GM23338 (cell line): ENCODE data around the gene WIPF3. TPM values are rescaled to one million over a fixed set of nuclear protein-coding genes. Genes with fewer than 3 reads are reported as not detected.
A peak's percentile ranks its signal among the peaks of the same experiment; 100 is the strongest.

Experiments
- ATAC-seq: fragments of 200-7000 bp; cut with Tn5 transposase; 3 replicates; pipeline ENCODE4 v1.9.1; 2020
- DNase-seq: peaks from one replicate; pipeline ENCODE4 v3.0.0-alpha.2; 2015; ENCODE audit warnings: low spot score
- H2AFZ ChIP-seq: fragments of 200-600 bp; sonication (generic); 2 replicates; pipeline ENCODE4 v1.8.0; 2016; ENCODE audit warnings: antibody characterized with exemption, mild to moderate bottlenecking, moderate library complexity
- H3F3A ChIP-seq: fragments of 200-600 bp; sonication (generic); replicated peaks from 2 replicates; pipeline ENCODE4 v1.8.0; 2017; ENCODE audit warnings: antibody characterized with exemption, mixed run types, low read depth
- H3K27ac ChIP-seq: fragments of 200-600 bp; sonication (generic); 2 replicates; pipeline ENCODE4 v1.6.1; 2016; ENCODE audit warnings: low read depth
- H3K27me3 ChIP-seq: fragments of 200-600 bp; sonication (generic); 2 replicates; pipeline ENCODE4 v1.8.0; 2016; ENCODE audit warnings: mild to moderate bottlenecking, mixed run types, moderate library complexity; ENCODE audit not compliant: insufficient read depth
- H3K36me3 ChIP-seq: fragments of 200-600 bp; sonication (generic); 2 replicates; pipeline ENCODE4 v1.8.0; 2016; ENCODE audit warnings: mild to moderate bottlenecking; ENCODE audit not compliant: insufficient read depth
- H3K4me1 ChIP-seq: fragments of 200-600 bp; sonication (generic); 2 replicates; pipeline ENCODE4 v1.8.0; 2016; ENCODE audit warnings: mild to moderate bottlenecking, moderate library complexity; ENCODE audit not compliant: insufficient read depth
- H3K4me2 ChIP-seq: fragments of 200-600 bp; sonication (generic); 2 replicates; pipeline ENCODE4 v1.7.1; 2017; ENCODE audit warnings: mixed run types
- H3K4me3 ChIP-seq: fragments of 200-600 bp; sonication (generic); 2 replicates; pipeline ENCODE4 v1.6.1; 2016; ENCODE audit warnings: mixed run types
- H3K79me2 ChIP-seq: fragments of 200-600 bp; sonication (generic); replicated peaks from 2 replicates; pipeline ENCODE4 v1.8.0; 2017; ENCODE audit warnings: mild to moderate bottlenecking; ENCODE audit not compliant: insufficient read depth
- H3K9me2 ChIP-seq: fragments of 200-600 bp; sonication (generic); 2 replicates; pipeline ENCODE4 v1.8.0; 2017; ENCODE audit not compliant: insufficient read depth
- H4K20me1 ChIP-seq: fragments of 200-600 bp; sonication (generic); replicated peaks from 2 replicates; pipeline ENCODE4 v1.8.0; 2017; ENCODE audit warnings: mild to moderate bottlenecking; ENCODE audit not compliant: insufficient read depth
- H3K27ac Mint-ChIP-seq: 2 replicates; pipeline ENCODE4 v1.8.0; 2020; ENCODE audit warnings: inconsistent platforms, mild to moderate bottlenecking, moderate library complexity, mixed read lengths
- H3K27me3 Mint-ChIP-seq: 3 replicates; pipeline ENCODE4 v1.8.0; 2022; ENCODE audit warnings: low read depth, mild to moderate bottlenecking, moderate library complexity, mixed read lengths, inconsistent platforms; ENCODE audit not compliant: insufficient read depth, poor library complexity
- H3K36me3 Mint-ChIP-seq: 3 replicates; pipeline ENCODE4 v1.8.0; 2021; ENCODE audit warnings: low read depth, mild to moderate bottlenecking, inconsistent platforms, moderate library complexity, mixed read lengths
- H3K4me1 Mint-ChIP-seq: 3 replicates; pipeline ENCODE4 v1.8.0; 2020; ENCODE audit warnings: mild to moderate bottlenecking, inconsistent platforms, mixed read lengths
- H3K4me3 Mint-ChIP-seq: 3 replicates; pipeline ENCODE4 v1.8.0; 2021; ENCODE audit warnings: moderate library complexity, mild to moderate bottlenecking, inconsistent platforms, mixed read lengths
- H3K9me3 Mint-ChIP-seq: 3 replicates; pipeline ENCODE4 v1.8.0; 2020; ENCODE audit warnings: moderate library complexity, mild to moderate bottlenecking, inconsistent platforms, mixed read lengths
- CREB1 ChIP-seq: fragments of 250-450 bp; sonication (Bioruptor Pico); IDR thresholded peaks from 2 replicates; pipeline ENCODE4 v1.5.0; 2020; ENCODE audit warnings: low read depth, mild to moderate bottlenecking, moderate library complexity
- CTCF ChIP-seq, 2 experiments: fragments of 200-600 bp in 1 of 2; sonication (generic) in 1 of 2; conservative IDR thresholded peaks; 2 replicates each; pipeline versions ENCODE4 v1.5.1 to v1.6.1; 2016 to 2017; ENCODE audit warnings: antibody characterized with exemption in 2 of 2, low read depth in 2 of 2, mild to moderate bottlenecking in 2 of 2, moderate library complexity in 1 of 2
- ETS1 ChIP-seq: IDR thresholded peaks from 2 replicates; pipeline ENCODE4 v1.6.1; 2016; ENCODE audit warnings: antibody characterized with exemption
- EZH2 ChIP-seq: fragments of 200-600 bp; sonication (generic); IDR thresholded peaks from one replicate; pipeline ENCODE4 v1.8.0; 2017; ENCODE audit warnings: antibody characterized with exemption, mild to moderate bottlenecking, low read depth; ENCODE audit not compliant: unreplicated experiment
- EZH2phosphoT487 ChIP-seq: fragments of 200-600 bp; sonication (generic); IDR thresholded peaks from one replicate; pipeline ENCODE4 v1.8.1; 2018; ENCODE audit warnings: antibody characterized with exemption; ENCODE audit not compliant: unreplicated experiment
- JUNB ChIP-seq: IDR thresholded peaks from one replicate; pipeline ENCODE4 v1.6.1; 2016; ENCODE audit warnings: antibody characterized with exemption; ENCODE audit not compliant: unreplicated experiment
- NANOG ChIP-seq: IDR thresholded peaks from 2 replicates; pipeline ENCODE4 v1.6.1; 2016; ENCODE audit warnings: antibody characterized with exemption, borderline replicate concordance
- POLR2AphosphoS5 ChIP-seq: IDR thresholded peaks from 2 replicates; pipeline ENCODE4 v1.6.1; 2016; ENCODE audit warnings: antibody characterized with exemption, low read depth
- REST ChIP-seq: IDR thresholded peaks from one replicate; pipeline ENCODE4 v1.6.1; 2018; ENCODE audit warnings: antibody characterized with exemption; ENCODE audit not compliant: unreplicated experiment
- STAT1 ChIP-seq: IDR thresholded peaks from one replicate; pipeline ENCODE4 v1.6.1; 2016; ENCODE audit warnings: antibody characterized with exemption; ENCODE audit not compliant: unreplicated experiment
- ZNF114 ChIP-seq: fragments of 250-450 bp; sonication (Bioruptor Pico); IDR thresholded peaks from 2 replicates; pipeline ENCODE4 v1.5.0; 2020; ENCODE audit warnings: mild to moderate bottlenecking, moderate library complexity
- ZNF331 ChIP-seq: fragments of 250-450 bp; sonication (Bioruptor Pico); IDR thresholded peaks from 2 replicates; pipeline ENCODE4 v1.5.0; 2020; ENCODE audit warnings: low read depth, mild to moderate bottlenecking, moderate library complexity
- ZNF462 ChIP-seq: fragments of 250-450 bp; sonication (Bioruptor Pico); IDR thresholded peaks from 2 replicates; pipeline ENCODE4 v1.5.0; 2020; ENCODE audit warnings: mild to moderate bottlenecking, moderate library complexity
- polyA plus RNA-seq: library from polyadenylated mRNA; unstranded; fragments of >200 nt; fragmentation: Nextera tagmentation; extraction: Ambion mirVana; gene quantifications from 2 replicates; pipeline ENCODE4 v1.2.1, GENCODE V29; 2016
- total RNA-seq: library from RNA; depleted of rRNA; stranded (reverse); fragments of >200 nt; shearing (Covaris generic); gene quantifications from 2 replicates; pipeline ENCODE4 v1.2.3, GENCODE V29; 2014

Gene WIPF3
- total and polyA plus RNA-seq, 2 experiments from 2014 or later: 5.7 to 11.4 TPM

- Mint-ChIP-seq H3K27me3 (no peaks in the 10 kb centered on the region), H3K9me3 (no peaks in the 10 kb centered on the region), H3K4me1 (no peaks in the 10 kb centered on the region), H3K36me3 (no peaks in the 10 kb centered on the region; the same call in 2 of the 3 replicates), H3K27ac (no peak overlapping the region), H3K4me3 (no peak overlapping the region)
- ATAC-seq (peak; percentile 59), DNase-seq (no peak)
- Histone ChIP-seq H3K79me2 (no peaks in the 10 kb centered on the region), H3K4me1 (no peaks in the 10 kb centered on the region), H4K20me1 (no peaks in the 10 kb centered on the region; the same call in 1 of the 2 replicates), H3K9me2 (no peaks in the 10 kb centered on the region), H3K27me3 (no peaks in the 10 kb centered on the region), H3K4me3 (no peak overlapping the region), H3K4me2 (no peak overlapping the region), H3K36me3 (no peaks in the 10 kb centered on the region), H2AFZ (no peak overlapping the region), H3F3A (no peaks in the 10 kb centered on the region), H3K27ac (no peak overlapping the region)
- no peak for TF ChIP-seq NANOG
- no peak for TF ChIP-seq REST
- no peak for TF ChIP-seq CREB1
- TF ChIP-seq EZH2phosphoT487: no peak
- TF ChIP-seq ZNF462 (CRISPR knock-in tag): no peak
- no peak for TF ChIP-seq ETS1
- no peak for TF ChIP-seq ZNF114
- no peak for TF ChIP-seq CTCF (conservative IDR thresholded peaks at IDR 0.05; ENCODE audit: low read depth in 2 of 2)
- TF ChIP-seq POLR2AphosphoS5: no peak
- TF ChIP-seq ZNF331: no peak
- no peak for TF ChIP-seq JUNB
- no peak for TF ChIP-seq EZH2
- TF ChIP-seq STAT1: no peak
These were observed 109.3 kb downstream of the WIPF3 start for GRCh38 chr7:29915481-29916215.
